GM21528 (cell line): ENCODE data around the gene DUOXA1.
"Not testable (repeated sequence)": the region's sequence is repeated elsewhere in the genome, so short reads cannot be mapped to it uniquely, and the experiment has no call there.

Experiments used
- ATAC-seq: cut with Tn5 transposase; IDR thresholded peaks from one replicate; pipeline ENCODE4 v1.9.1; 2021; ENCODE audit warnings: mild to moderate bottlenecking, moderate library complexity; ENCODE audit not compliant: unreplicated experiment, low FRiP score

DUOXA1 gene

GRCh38 chr15:45151998-45152828, 22.5 kb upstream of the DUOXA1 start:
- ATAC-seq = no peak

GRCh38 chr15:45150997-45151396, 21.3 kb upstream of the DUOXA1 start:
- no peak for ATAC-seq

GRCh38 chr15:45150481-45150880, 20.8 kb upstream of the DUOXA1 start:
- ATAC-seq = no peak

GRCh38 chr15:45149060-45149459, 19.4 kb upstream of the DUOXA1 start:
- ATAC-seq = no peak

- ATAC-seq = no peak
Measured at GRCh38 chr15:45148076-45149059, 18.7 kb upstream of the DUOXA1 start.

- ATAC-seq = no peak
Measured at GRCh38 chr15:45147606-45148005, 17.9 kb upstream of the DUOXA1 start.

GRCh38 chr15:45146405-45146804, 16.7 kb upstream of the DUOXA1 start:
- ATAC-seq = no peak

- no peak for ATAC-seq
Measured at GRCh38 chr15:45144775-45145174, 15.1 kb upstream of the DUOXA1 start.

- ATAC-seq = no peak
Measured at GRCh38 chr15:45143946-45144345, 14.3 kb upstream of the DUOXA1 start.

GRCh38 chr15:45143056-45143455, 13.4 kb upstream of the DUOXA1 start:
- ATAC-seq = no peak

GRCh38 chr15:45141386-45141785, 11.7 kb upstream of the DUOXA1 start:
- no peak for ATAC-seq

- no peak for ATAC-seq
Measured at GRCh38 chr15:45140557-45141250, 11.0 kb upstream of the DUOXA1 start.

GRCh38 chr15:45139770-45140169, 10.1 kb upstream of the DUOXA1 start:
- ATAC-seq = no peak

GRCh38 chr15:45138814-45139765, 9.4 kb upstream of the DUOXA1 start:
- ATAC-seq = no peak

GRCh38 chr15:45137703-45138102, 8.0 kb upstream of the DUOXA1 start:
- no peak for ATAC-seq

GRCh38 chr15:45136378-45136764, 6.7 kb upstream of the DUOXA1 start:
- no peak for ATAC-seq

GRCh38 chr15:45135705-45136377, 6.2 kb upstream of the DUOXA1 start:
- not testable (repeated sequence) for ATAC-seq

GRCh38 chr15:45134682-45135604, 5.3 kb upstream of the DUOXA1 start:
- no peak for ATAC-seq
